ENCODE measurements around the gene CAMTA1.

Gene CAMTA1

GRCh38 chr1:7280347-7280960 is 495.2 kb downstream of the CAMTA1 start:
- no peaks in the 10 kb centered on the region for H3K79me2 ChIP-seq (ENCODE audit: insufficient read depth, low read length)
- H3K4me3 ChIP-seq (ENCODE audit: insufficient read depth, low read length, poor library complexity, severe bottlenecking): no peak overlapping the region
- H3K27me3 ChIP-seq (ENCODE audit: low read length): no peaks in the 10 kb centered on the region
- no peaks in the 10 kb centered on the region for H3F3A ChIP-seq (ENCODE audit: insufficient read depth)
- H3K9ac ChIP-seq (ENCODE audit: low read length): no peak overlapping the region
- no peak overlapping the region for H3K4me2 ChIP-seq (ENCODE audit: low read depth, low read length, poor library complexity, severe bottlenecking)
- no peaks in the 10 kb centered on the region for H3K36me3 ChIP-seq (ENCODE audit: low read length)
- no peak overlapping the region for H3K27ac ChIP-seq (ENCODE audit: low read depth, low read length)
- no peaks in the 10 kb centered on the region for H4K20me1 ChIP-seq (ENCODE audit: low read depth, low read length)
- no peak for TF ChIP-seq CTCF (IDR thresholded peaks at IDR 0.05; ENCODE audit: insufficient read depth, low read length, poor library complexity, severe bottlenecking)
- TF ChIP-seq EZH2phosphoT487 (conservative IDR thresholded peaks at IDR 0.05; ENCODE audit: low read length): no peak
- H3K9me3 ChIP-seq (ENCODE audit: insufficient read depth, low read length): no peaks in the 10 kb centered on the region
- H2AFZ ChIP-seq (ENCODE audit: low read depth, low read length, severe bottlenecking): no peak overlapping the region
- no peaks in the 10 kb centered on the region for H3K9me2 ChIP-seq (replicated peaks; ENCODE audit: insufficient read depth, low read length)

- Histone ChIP-seq H3K9me2 (replicated peaks; ENCODE audit: insufficient read depth, low read length) (no peaks in the 10 kb centered on the region), H3K4me3 (ENCODE audit: insufficient read depth, low read length, poor library complexity, severe bottlenecking) (no peak overlapping the region), H3K4me2 (ENCODE audit: low read depth, low read length, poor library complexity, severe bottlenecking) (no peak overlapping the region), H3F3A (ENCODE audit: insufficient read depth) (no peaks in the 10 kb centered on the region), H3K9me3 (ENCODE audit: insufficient read depth, low read length) (no peaks in the 10 kb centered on the region), H3K27ac (ENCODE audit: low read depth, low read length) (no peak overlapping the region), H4K20me1 (ENCODE audit: low read depth, low read length) (no peaks in the 10 kb centered on the region), H2AFZ (ENCODE audit: low read depth, low read length, severe bottlenecking) (no peak overlapping the region), H3K27me3 (ENCODE audit: low read length) (no peaks in the 10 kb centered on the region), H3K9ac (ENCODE audit: low read length) (no peak overlapping the region), H3K36me3 (ENCODE audit: low read length) (no peaks in the 10 kb centered on the region), H3K79me2 (ENCODE audit: insufficient read depth, low read length) (no peaks in the 10 kb centered on the region)
- TF ChIP-seq EZH2phosphoT487 (conservative IDR thresholded peaks at IDR 0.05; ENCODE audit: low read length) (no peak), CTCF (IDR thresholded peaks at IDR 0.05; ENCODE audit: insufficient read depth, low read length, poor library complexity, severe bottlenecking) (no peak)
Measured at GRCh38 chr1:7281821-7282220, 496.6 kb downstream of the CAMTA1 start.

- no peaks in the 10 kb centered on the region for H3K9me2 ChIP-seq (replicated peaks; ENCODE audit: insufficient read depth, low read length)
- H3K4me2 ChIP-seq (ENCODE audit: low read depth, low read length, poor library complexity, severe bottlenecking): no peak overlapping the region
- H2AFZ ChIP-seq (ENCODE audit: low read depth, low read length, severe bottlenecking): no peak overlapping the region
- no peaks in the 10 kb centered on the region for H3K36me3 ChIP-seq (ENCODE audit: low read length)
- H3K79me2 ChIP-seq (ENCODE audit: insufficient read depth, low read length): no peaks in the 10 kb centered on the region
- no peaks in the 10 kb centered on the region for H4K20me1 ChIP-seq (ENCODE audit: low read depth, low read length)
- H3F3A ChIP-seq (ENCODE audit: insufficient read depth): no peaks in the 10 kb centered on the region
- TF ChIP-seq EZH2phosphoT487 (conservative IDR thresholded peaks at IDR 0.05; ENCODE audit: low read length): no peak
- no peak for TF ChIP-seq CTCF (IDR thresholded peaks at IDR 0.05; ENCODE audit: insufficient read depth, low read length, poor library complexity, severe bottlenecking)
- H3K27ac ChIP-seq (ENCODE audit: low read depth, low read length): no peak overlapping the region
- H3K9ac ChIP-seq (ENCODE audit: low read length): no peak overlapping the region
- H3K9me3 ChIP-seq (ENCODE audit: insufficient read depth, low read length): no peaks in the 10 kb centered on the region
- no peaks in the 10 kb centered on the region for H3K27me3 ChIP-seq (ENCODE audit: low read length)
- no peak overlapping the region for H3K4me3 ChIP-seq (ENCODE audit: insufficient read depth, low read length, poor library complexity, severe bottlenecking)
Measured at GRCh38 chr1:7284839-7285435, 499.7 kb downstream of the CAMTA1 start.

All from SU-DHL-6 (cell line).